HEK293T (cell line): Measurements from ENCODE around the gene GATAD1.

Experiments
- ARNT ChIP-seq: fragments of 450-650 bp; IDR thresholded peaks from 2 replicates; pipeline ENCODE4 v1.6.1; 2017; ENCODE audit warnings: mild to moderate bottlenecking
- BHLHE40 ChIP-seq: fragments of 450-650 bp; IDR thresholded peaks from 2 replicates; pipeline ENCODE4 v1.6.1; 2016; ENCODE audit warnings: mild to moderate bottlenecking, moderate library complexity, borderline replicate concordance
- CTBP1 ChIP-seq: fragments of 450-650 bp; IDR thresholded peaks from 2 replicates; pipeline ENCODE4 v1.6.1; 2016; ENCODE audit warnings: borderline replicate concordance
- FOXK2 ChIP-seq: fragments of 450-650 bp; IDR thresholded peaks from 2 replicates; pipeline ENCODE4 v1.6.1; 2016; ENCODE audit warnings: mild to moderate bottlenecking
- FOXM1 ChIP-seq: fragments of 450-650 bp; IDR thresholded peaks from 2 replicates; pipeline ENCODE4 v1.6.1; 2017; ENCODE audit warnings: mild to moderate bottlenecking, borderline replicate concordance
- LEF1 ChIP-seq: fragments of 450-650 bp; IDR thresholded peaks from 2 replicates; pipeline ENCODE4 v1.6.1; 2017; ENCODE audit warnings: mild to moderate bottlenecking, borderline replicate concordance
- NFRKB ChIP-seq: fragments of 450-650 bp; IDR thresholded peaks from 2 replicates; pipeline ENCODE4 v1.6.1; 2016; ENCODE audit warnings: mild to moderate bottlenecking, moderate library complexity
- PKNOX1 ChIP-seq: fragments of 450-650 bp; IDR thresholded peaks from 2 replicates; pipeline ENCODE4 v1.6.1; 2016
- SP1 ChIP-seq: fragments of 450-650 bp; IDR thresholded peaks from 2 replicates; pipeline ENCODE4 v1.6.1; 2017
- SUZ12 ChIP-seq: fragments of 450-650 bp; IDR thresholded peaks from 2 replicates; pipeline ENCODE4 v1.6.1; 2016; ENCODE audit warnings: mild to moderate bottlenecking
- ZNF384 ChIP-seq: fragments of 450-650 bp; IDR thresholded peaks from 2 replicates; pipeline ENCODE4 v1.6.1; 2016

- TF ChIP-seq FOXK2 (no peak), PKNOX1 (no peak), BHLHE40 (no peak), ARNT (no peak), CTBP1 (no peak), LEF1 (no peak), SP1 (no peak), ZNF384 (no peak), SUZ12 (no peak), FOXM1 (no peak), NFRKB (no peak)
These were observed 59.1 kb downstream of the GATAD1 start for GRCh38 chr7:92506363-92506762.
